K562 (cell line): Measurements from ENCODE around the gene MCM9. TPM values are rescaled to one million over a fixed set of nuclear protein-coding genes. Genes with fewer than 3 reads are reported as not detected.

Source experiments
- ARHGAP35 ChIP-seq: fragments of 450-650 bp; IDR thresholded peaks from 2 replicates; pipeline ENCODE4 v1.6.1; 2018; ENCODE audit not compliant: partially characterized antibody
- ASH1L ChIP-seq: fragments of 450-650 bp; IDR thresholded peaks from 2 replicates; pipeline ENCODE4 v1.6.1; 2018; ENCODE audit warnings: borderline replicate concordance, mild to moderate bottlenecking, low read depth; ENCODE audit not compliant: partially characterized antibody
- CAMTA2 ChIP-seq: fragments of 250-450 bp; sonication (Bioruptor Pico); conservative IDR thresholded peaks from 2 replicates; pipeline ENCODE4 v1.5.1; 2022
- CBFA2T2 ChIP-seq: fragments of 450-650 bp; conservative IDR thresholded peaks from 2 replicates; pipeline ENCODE4 v1.6.1; 2017; ENCODE audit warnings: mild to moderate bottlenecking
- CCNT2 ChIP-seq: IDR thresholded peaks from 2 replicates; pipeline ENCODE4 v1.6.1; 2011; ENCODE audit warnings: borderline replicate concordance, low read depth, mild to moderate bottlenecking, moderate library complexity, mixed read lengths, low read length; ENCODE audit not compliant: insufficient read length; ENCODE audit errors: extremely low read depth
- EGR1 ChIP-seq: fragments of 450-650 bp; conservative IDR thresholded peaks from 2 replicates; pipeline ENCODE4 v1.6.1; 2017; ENCODE audit warnings: mild to moderate bottlenecking
- FOXM1 ChIP-seq, 2 experiments: fragments of 450-650 bp in 1 of 2; sonication (generic) in 1 of 2; formaldehyde crosslinking in 1 of 2; IDR thresholded peaks; 2 replicates each; pipeline versions ENCODE4 v1.6.1 to v1.9.0; 2017 to 2022; ENCODE audit warnings: low read depth in 2 of 2, mild to moderate bottlenecking in 2 of 2, missing genetic modification reagents in 1 of 2, moderate library complexity in 1 of 2
- KDM1A ChIP-seq, 2 experiments: fragments of 450-650 bp; IDR thresholded peaks; 2 replicates each; pipeline ENCODE4 v1.6.1; 2016; ENCODE audit warnings: mild to moderate bottlenecking in 2 of 2
- NFIC ChIP-seq: fragments of 450-650 bp; IDR thresholded peaks from 2 replicates; pipeline ENCODE4 v1.6.1; 2017; ENCODE audit warnings: mild to moderate bottlenecking, inconsistent platforms
- PHF20 ChIP-seq: fragments of 450-650 bp; IDR thresholded peaks from 2 replicates; pipeline ENCODE4 v1.6.1; 2018; ENCODE audit not compliant: partially characterized antibody
- POLR2B ChIP-seq: fragments of 450-650 bp; IDR thresholded peaks from 2 replicates; pipeline ENCODE4 v1.6.1; 2018; ENCODE audit warnings: low read depth; ENCODE audit not compliant: partially characterized antibody
- PURB ChIP-seq: sonication (generic); formaldehyde crosslinking; IDR thresholded peaks from 2 replicates; pipeline ENCODE4 v1.9.0; 2021; ENCODE audit warnings: low read depth, mild to moderate bottlenecking, missing genetic modification reagents
- RBM39 ChIP-seq: fragments of 200-400 bp; formaldehyde crosslinking; optimal IDR thresholded peaks from 2 replicates; pipeline ENCODE3; 2018; ENCODE audit warnings: low read depth, low read length
- SP2 ChIP-seq: IDR thresholded peaks from 2 replicates; pipeline ENCODE4 v1.6.1; 2011; ENCODE audit warnings: mild to moderate bottlenecking, low read depth, low read length, moderate library complexity; ENCODE audit not compliant: poor library complexity, severe bottlenecking; ENCODE audit errors: extremely low read depth
- TCF7L2 ChIP-seq: fragments of 150-350 bp; IDR thresholded peaks from 2 replicates; pipeline ENCODE4 v1.6.1; 2016; ENCODE audit warnings: low read depth, mild to moderate bottlenecking, low read length, moderate library complexity
- TEAD4 ChIP-seq, 2 experiments: sonication (generic) in 1 of 2; formaldehyde crosslinking in 1 of 2; IDR thresholded peaks; 2 replicates each; pipeline versions ENCODE4 v1.6.1 to v1.8.0; 2012 to 2022; ENCODE audit warnings: borderline replicate concordance in 1 of 2, inconsistent platforms in 1 of 2, low read length in 1 of 2, mild to moderate bottlenecking in 1 of 2, missing genetic modification reagents in 1 of 2
- ZBTB43 ChIP-seq: sonication (generic); formaldehyde crosslinking; IDR thresholded peaks from 2 replicates; pipeline ENCODE4 v1.8.0; 2023; ENCODE audit warnings: mild to moderate bottlenecking, missing genetic modification reagents
- ZNF133 ChIP-seq: fragments of 250-450 bp; sonication (Bioruptor Pico); IDR thresholded peaks from 2 replicates; pipeline ENCODE4 v1.4.0; 2020; ENCODE audit warnings: mild to moderate bottlenecking
- ZNF347 ChIP-seq: fragments of 450-650 bp; formaldehyde crosslinking; IDR thresholded peaks from 2 replicates; pipeline ENCODE4 v1.4.0; 2020; ENCODE audit warnings: low read depth, mild to moderate bottlenecking, moderate library complexity
- ZNF589 ChIP-seq: fragments of 200-800 bp; sonication (Bioruptor generic); IDR thresholded peaks from 2 replicates; pipeline ENCODE4 v1.6.1; 2016; ENCODE audit warnings: low read depth, missing genetic modification characterization, missing compliant biosample characterization
- ZNF778 ChIP-seq: fragments of 450-650 bp; formaldehyde crosslinking; IDR thresholded peaks from 2 replicates; pipeline ENCODE4 v1.4.0; 2020; ENCODE audit warnings: mild to moderate bottlenecking, moderate library complexity
- polyA plus RNA-seq, 8 experiments: library from polyadenylated mRNA; depleted of rRNA in 4 of 8; stranded (reverse) in 5 of 8; unstranded in 3 of 8; fragments of >200 nt; fragmentation: Nextera tagmentation in 2 of 8; fragmentation: Illumina TruSeq in 1 of 8; extraction: Ambion mirVana in 2 of 8; extraction: Trizol in 1 of 8; gene quantifications; 2 replicates each; pipeline versions ENCODE4 v1.2.1 to v1.2.3, GENCODE V29; 2011 to 2014; ENCODE audit warnings: inconsistent platforms in 1 of 8, missing spikeins in 1 of 8
- total RNA-seq, 7 experiments: library from RNA; depleted of rRNA in 6 of 7; stranded (reverse); fragments of >200 nt in 6 of 7; fragmentation: Illumina TruSeq in 2 of 7; extraction: Trizol in 2 of 7; gene quantifications; 2 replicates each; pipeline versions ENCODE4 v1.2.1 to v1.2.3, GENCODE V29; 2011 to 2021; ENCODE audit warnings: low replicate concordance in 1 of 7
- TF ChIP-seq, protein P1 (sequence below), 3 experiments: IDR thresholded peaks in 2 of 3; conservative IDR thresholded peaks in 1 of 3; 2 replicates each; pipeline ENCODE4 v1.5.1; 2011 to 2012; ENCODE audit warnings: low read length in 3 of 3, mild to moderate bottlenecking in 3 of 3, control low read depth in 2 of 3, improper control_type of control experiment in 1 of 3, inconsistent platforms in 1 of 3, low read depth in 1 of 3, mixed read lengths in 1 of 3, moderate library complexity in 1 of 3; ENCODE audit not compliant: insufficient read depth in 2 of 3
- TF ChIP-seq, protein P2 (sequence below): fragments of 250-450 bp; sonication (Bioruptor Pico); IDR thresholded peaks from 2 replicates; pipeline ENCODE4 v1.4.0; 2020; ENCODE audit warnings: mild to moderate bottlenecking, moderate library complexity, borderline replicate concordance

The MCM9 gene
- total and polyA plus RNA-seq, 9 of the 15 experiments (the other 6 are each of a cell fraction or from before 2014, with no cell fraction given): 4.8 to 16.7 (median 11.6) TPM

GRCh38 chr6:118892355-118892991 lies 42.5 kb downstream of the MCM9 start (continued):
- TF ChIP-seq ZBTB43 (CRISPR knock-in tag) (no peak), ZNF778 (CRISPR knock-in tag) (no peak), PHF20 (no peak), NFIC (peak; percentile 21; the same call in 1 of the 2 replicates), KDM1A (IDR thresholded peaks at IDR 0.05) (peak; percentile 34 to 53; a peak in 2 of 4 replicates), TEAD4 (IDR thresholded peaks at IDR 0.05; ENCODE audit: low read length) (peak; percentile 91), TEAD4 (CRISPR knock-in tag; IDR thresholded peaks at IDR 0.05; ENCODE audit: borderline replicate concordance) (no peak), ASH1L (no peak), ZNF589 (CRISPR knock-in tag) (no peak), EGR1 (no peak), CBFA2T2 (peak; percentile 64), CCNT2 (peak; percentile 59), POLR2B (no peak), FOXM1 (IDR thresholded peaks at IDR 0.05; ENCODE audit: low read depth) (0 out of 2 replicates have a peak, but pooled peaks have one; percentile 14), FOXM1 (CRISPR knock-in tag; IDR thresholded peaks at IDR 0.05; ENCODE audit: low read depth) (no peak), ZNF347 (CRISPR knock-in tag) (no peak), TCF7L2 (no peak), RBM39 (no peak), ZNF133 (CRISPR knock-in tag) (no peak), SP2 (no peak), PURB (CRISPR knock-in tag) (no peak), CAMTA2 (CRISPR knock-in tag) (no peak), ARHGAP35 (no peak)
- TF ChIP-seq, protein P1, sequence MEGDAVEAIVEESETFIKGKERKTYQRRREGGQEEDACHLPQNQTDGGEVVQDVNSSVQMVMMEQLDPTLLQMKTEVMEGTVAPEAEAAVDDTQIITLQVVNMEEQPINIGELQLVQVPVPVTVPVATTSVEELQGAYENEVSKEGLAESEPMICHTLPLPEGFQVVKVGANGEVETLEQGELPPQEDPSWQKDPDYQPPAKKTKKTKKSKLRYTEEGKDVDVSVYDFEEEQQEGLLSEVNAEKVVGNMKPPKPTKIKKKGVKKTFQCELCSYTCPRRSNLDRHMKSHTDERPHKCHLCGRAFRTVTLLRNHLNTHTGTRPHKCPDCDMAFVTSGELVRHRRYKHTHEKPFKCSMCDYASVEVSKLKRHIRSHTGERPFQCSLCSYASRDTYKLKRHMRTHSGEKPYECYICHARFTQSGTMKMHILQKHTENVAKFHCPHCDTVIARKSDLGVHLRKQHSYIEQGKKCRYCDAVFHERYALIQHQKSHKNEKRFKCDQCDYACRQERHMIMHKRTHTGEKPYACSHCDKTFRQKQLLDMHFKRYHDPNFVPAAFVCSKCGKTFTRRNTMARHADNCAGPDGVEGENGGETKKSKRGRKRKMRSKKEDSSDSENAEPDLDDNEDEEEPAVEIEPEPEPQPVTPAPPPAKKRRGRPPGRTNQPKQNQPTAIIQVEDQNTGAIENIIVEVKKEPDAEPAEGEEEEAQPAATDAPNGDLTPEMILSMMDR (IDR thresholded peaks at IDR 0.05 in 2 of 3, conservative IDR thresholded peaks at IDR 0.05 in 1 of 3; ENCODE audit: insufficient read depth in 2 of 3, low read depth in 1 of 3, low read length in 3 of 3): no peak
- TF ChIP-seq, protein P2, sequence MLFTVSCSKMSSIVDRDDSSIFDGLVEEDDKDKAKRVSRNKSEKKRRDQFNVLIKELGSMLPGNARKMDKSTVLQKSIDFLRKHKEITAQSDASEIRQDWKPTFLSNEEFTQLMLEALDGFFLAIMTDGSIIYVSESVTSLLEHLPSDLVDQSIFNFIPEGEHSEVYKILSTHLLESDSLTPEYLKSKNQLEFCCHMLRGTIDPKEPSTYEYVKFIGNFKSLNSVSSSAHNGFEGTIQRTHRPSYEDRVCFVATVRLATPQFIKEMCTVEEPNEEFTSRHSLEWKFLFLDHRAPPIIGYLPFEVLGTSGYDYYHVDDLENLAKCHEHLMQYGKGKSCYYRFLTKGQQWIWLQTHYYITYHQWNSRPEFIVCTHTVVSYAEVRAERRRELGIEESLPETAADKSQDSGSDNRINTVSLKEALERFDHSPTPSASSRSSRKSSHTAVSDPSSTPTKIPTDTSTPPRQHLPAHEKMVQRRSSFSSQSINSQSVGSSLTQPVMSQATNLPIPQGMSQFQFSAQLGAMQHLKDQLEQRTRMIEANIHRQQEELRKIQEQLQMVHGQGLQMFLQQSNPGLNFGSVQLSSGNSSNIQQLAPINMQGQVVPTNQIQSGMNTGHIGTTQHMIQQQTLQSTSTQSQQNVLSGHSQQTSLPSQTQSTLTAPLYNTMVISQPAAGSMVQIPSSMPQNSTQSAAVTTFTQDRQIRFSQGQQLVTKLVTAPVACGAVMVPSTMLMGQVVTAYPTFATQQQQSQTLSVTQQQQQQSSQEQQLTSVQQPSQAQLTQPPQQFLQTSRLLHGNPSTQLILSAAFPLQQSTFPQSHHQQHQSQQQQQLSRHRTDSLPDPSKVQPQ (CRISPR knock-in tag): no peak
